GM18951 (cell line): ENCODE data around the gene EPB41L4A.

Experiments
- POLR2A ChIP-seq: IDR thresholded peaks from 4 replicates; pipeline ENCODE4 v1.6.1; 2011; ENCODE audit warnings: mild to moderate bottlenecking; ENCODE audit not compliant: insufficient read length, insufficient read depth; ENCODE audit errors: extremely low read depth
- in situ Hi-C: fragments of 300-500 bp; cut with MboI; formaldehyde crosslinking; loops from one replicate; pipeline ENCODE4 v1.12.0; 2022; ENCODE audit warnings: low sequenced_read_pairs, mixed read lengths, inconsistent platforms; ENCODE audit not compliant: unreplicated experiment

Gene EPB41L4A

DNA sequence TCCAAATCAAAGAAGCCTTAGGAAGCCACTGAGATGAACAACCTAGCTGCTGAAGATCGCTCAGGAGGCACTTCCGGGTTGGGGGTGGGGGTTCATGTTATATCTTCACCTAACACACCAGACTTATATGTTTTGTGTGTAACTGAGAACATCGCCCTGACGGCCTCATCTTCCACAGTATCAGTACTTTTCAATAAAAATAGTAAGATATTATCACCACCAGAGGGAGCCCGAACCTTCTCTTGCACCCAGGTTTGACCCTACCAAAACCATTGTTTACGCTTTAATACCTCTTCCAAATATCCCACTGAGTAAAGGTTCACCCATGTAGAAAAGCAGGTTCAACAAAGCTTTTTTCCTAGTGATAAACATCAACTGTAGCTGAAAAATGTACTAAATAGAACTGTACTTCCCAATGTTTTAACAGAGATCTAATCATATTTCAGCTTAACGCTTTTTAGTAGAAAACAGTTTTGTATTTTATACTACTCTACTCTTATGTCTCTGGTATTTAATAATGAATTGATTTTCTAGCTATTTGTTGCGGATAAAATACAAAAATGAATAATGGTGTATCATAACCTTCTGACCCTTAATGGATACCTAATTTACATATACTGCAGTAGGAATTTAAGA lies 244.0 kb downstream of the EPB41L4A start:
- no peak for TF ChIP-seq POLR2A
- in situ Hi-C loops: loop anchor here (25.0 kb wide), 2 partner anchors 587 to 1413 kb away; no protein-coding TSS in a partner anchor

DNA sequence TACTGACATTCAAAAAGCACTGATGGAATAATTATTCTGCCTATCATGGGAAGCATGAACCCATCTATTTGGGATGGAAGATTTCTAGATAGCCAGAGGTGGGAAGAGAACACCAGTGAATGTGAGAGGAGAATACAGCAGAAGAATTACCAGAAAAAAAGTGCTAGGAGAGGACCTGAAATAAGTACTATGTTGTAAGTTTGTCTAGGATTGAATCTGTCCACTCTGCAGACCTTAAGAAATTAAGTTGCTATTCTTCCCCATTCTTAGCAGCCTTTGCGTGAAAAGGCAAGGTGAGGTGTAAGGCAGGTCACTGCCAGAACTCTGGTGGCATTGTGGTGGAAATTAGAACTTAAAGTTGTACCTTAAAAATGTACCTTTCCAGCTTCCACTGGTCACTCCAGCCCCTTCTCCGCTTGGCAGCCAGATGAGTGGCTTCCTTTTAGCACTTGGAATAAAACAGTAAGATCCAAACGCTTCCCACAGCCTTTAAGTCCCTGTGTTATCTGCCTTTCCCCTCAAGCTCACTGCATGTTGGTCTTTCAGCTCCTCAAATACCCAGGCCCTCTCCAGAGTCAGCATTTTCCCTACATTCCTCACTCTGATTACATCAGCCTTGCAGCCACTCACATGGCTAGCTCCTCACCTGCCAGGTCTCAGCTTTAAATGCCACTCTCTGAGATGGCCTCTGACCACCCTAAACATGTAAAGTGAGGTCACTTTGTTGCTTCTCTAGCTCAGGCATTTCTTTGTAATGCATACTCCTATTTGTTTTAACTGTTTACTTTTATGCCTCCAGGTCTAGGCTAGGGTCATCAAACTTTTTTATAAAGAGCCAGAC lies 253.0 kb downstream of the EPB41L4A start:
- in situ Hi-C loops: loop anchor here (25.0 kb wide), 2 partner anchors 596 to 1404 kb away; no protein-coding TSS in a partner anchor
- no peak for TF ChIP-seq POLR2A

DNA sequence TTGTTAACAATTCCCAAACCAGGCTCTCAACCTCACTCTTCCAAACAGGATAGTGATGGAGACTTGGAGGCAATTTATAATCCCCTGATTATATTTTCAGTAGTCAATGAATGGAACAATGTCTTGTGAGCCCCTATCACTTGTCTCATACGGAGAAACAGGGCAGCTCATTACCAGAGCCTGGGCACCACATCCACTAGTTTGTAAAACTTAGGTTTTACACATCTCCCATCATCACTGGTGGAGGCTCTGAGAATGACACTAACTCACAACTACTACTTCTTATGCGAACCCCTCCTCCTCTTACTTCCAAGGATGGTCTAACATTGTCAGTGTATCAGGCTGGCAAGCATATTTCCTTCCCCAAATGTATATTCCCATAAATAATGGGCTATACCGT lies 253.7 kb downstream of the EPB41L4A start:
- in situ Hi-C loops: loop anchor here (25.0 kb wide), 2 partner anchors 597 to 1403 kb away; no protein-coding TSS in a partner anchor
- TF ChIP-seq POLR2A: no peak

DNA sequence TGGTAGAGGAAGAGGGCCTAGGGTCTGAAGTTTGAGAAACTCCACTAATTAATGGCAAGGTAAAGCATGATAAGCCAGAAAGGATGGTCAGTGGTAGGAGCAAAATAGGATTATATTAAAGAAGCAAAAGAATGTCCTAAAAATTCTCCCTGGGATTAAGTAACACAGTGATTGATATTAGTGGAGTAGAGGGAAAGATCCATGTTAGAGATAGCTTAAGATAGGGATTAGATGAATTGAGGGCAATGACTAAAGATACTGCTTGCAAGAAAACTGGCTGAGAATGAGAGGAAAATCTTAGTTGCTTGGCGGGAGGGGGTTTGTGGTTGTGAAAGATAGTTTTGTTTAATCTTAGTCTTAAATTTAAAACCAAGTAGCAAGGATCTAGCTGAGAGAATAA lies 255.6 kb downstream of the EPB41L4A start:
- TF ChIP-seq POLR2A: no peak
- in situ Hi-C loops: loop anchor here (25.0 kb wide), 2 partner anchors 599 to 1401 kb away; no protein-coding TSS in a partner anchor

DNA sequence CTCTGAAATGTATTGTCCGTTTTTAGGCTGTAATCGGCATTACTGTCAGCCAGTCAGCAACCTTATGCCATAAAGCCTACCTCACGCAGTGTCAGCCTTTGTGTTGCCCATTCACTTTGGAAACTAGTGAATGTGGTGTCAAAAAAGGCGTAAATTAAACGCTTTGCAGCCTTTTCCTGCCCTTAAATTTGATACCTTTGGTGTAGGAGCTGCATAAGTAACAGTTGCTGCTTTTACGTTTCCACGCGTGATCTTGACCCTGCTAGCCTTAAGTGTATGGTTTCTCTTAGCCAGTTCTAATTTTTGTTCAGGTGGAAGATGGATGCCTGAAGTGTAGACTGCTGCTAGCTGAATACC lies 257.7 kb downstream of the EPB41L4A start:
- in situ Hi-C loops: loop anchor here (25.0 kb wide), 2 partner anchors 601 to 1399 kb away; no protein-coding TSS in a partner anchor
- no peak for TF ChIP-seq POLR2A

DNA sequence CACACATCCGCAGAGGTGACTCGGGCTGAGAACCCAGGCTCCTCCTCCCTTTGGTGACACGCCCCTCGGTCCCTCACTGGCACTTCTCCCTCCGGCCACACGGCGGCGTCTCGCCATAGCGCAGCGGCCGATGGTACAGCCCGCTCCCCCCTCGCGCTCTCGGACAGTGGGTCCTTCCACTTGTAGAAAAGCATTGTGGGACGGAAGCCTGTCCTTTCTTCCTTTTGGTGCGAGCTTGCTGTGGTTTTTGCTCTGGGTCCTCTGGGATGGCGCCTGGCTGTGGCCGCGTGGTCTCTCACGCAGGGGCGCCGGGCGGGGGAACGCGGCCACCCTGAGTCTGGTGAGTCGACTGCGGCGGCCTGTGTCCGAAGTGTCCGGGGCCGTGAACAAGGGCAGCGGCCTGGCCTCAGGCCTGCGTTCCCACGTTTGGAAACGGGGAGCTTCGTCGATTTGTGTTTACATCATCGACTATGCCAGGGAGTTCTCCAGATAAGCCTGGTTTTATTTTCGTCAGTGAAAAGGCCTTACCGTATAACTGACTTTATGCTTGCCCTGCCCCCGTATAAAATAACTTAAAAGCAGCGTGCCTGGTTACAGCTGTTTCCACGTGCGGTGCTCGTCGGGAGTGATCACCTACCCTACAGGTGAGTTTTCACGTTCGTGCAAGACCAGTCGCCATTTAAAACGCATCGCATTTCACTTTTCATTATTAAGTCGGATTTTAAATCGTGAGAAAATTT lies 258.3 kb downstream of the EPB41L4A start:
- TF ChIP-seq POLR2A: peak; percentile 96
- in situ Hi-C loops: loop anchor here (25.0 kb wide), 2 partner anchors 601 to 1399 kb away; no protein-coding TSS in a partner anchor

DNA sequence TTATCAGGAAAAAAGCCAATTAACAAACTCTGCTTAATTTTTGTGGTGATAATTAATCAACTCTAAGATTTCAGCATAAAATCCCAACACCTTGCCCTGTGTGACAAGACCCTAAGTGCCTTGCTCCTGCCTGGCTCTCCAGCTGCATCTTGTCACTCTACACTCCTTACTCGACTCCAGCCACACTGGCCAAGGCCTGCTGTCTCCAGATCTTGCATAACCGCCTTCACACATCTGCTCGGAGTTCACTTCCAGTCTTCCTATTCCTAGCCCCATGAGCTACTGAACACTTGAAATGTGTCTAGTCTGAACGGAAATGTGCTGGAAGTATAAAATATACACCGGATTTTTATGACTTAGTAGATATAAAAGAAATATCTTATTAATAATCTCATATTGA lies 259.6 kb downstream of the EPB41L4A start:
- in situ Hi-C loops: loop anchor here (25.0 kb wide), 2 partner anchors 603 to 1397 kb away; no protein-coding TSS in a partner anchor
- TF ChIP-seq POLR2A: no peak

DNA sequence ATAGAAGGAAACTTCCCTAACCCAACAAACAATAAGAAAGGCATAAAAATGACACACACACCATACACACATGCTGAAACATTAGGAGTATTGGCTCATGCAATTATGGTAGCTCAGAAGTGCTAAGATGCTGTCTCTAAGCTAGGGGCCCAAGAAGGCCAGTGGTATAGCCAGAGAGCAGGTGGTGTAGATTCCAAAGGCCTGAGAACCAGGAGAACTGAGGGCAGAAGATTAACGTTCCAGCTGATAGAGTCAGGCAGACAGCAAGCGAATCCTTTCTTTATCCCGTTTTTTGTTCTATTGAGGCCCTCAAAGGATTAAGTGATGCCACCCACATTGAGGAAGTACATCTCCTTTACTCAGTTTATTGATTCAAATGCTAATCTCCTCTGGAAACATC lies 262.9 kb downstream of the EPB41L4A start:
- in situ Hi-C loops: loop anchor here (25.0 kb wide), 2 partner anchors 606 to 1394 kb away; no protein-coding TSS in a partner anchor
- TF ChIP-seq POLR2A: no peak

DNA sequence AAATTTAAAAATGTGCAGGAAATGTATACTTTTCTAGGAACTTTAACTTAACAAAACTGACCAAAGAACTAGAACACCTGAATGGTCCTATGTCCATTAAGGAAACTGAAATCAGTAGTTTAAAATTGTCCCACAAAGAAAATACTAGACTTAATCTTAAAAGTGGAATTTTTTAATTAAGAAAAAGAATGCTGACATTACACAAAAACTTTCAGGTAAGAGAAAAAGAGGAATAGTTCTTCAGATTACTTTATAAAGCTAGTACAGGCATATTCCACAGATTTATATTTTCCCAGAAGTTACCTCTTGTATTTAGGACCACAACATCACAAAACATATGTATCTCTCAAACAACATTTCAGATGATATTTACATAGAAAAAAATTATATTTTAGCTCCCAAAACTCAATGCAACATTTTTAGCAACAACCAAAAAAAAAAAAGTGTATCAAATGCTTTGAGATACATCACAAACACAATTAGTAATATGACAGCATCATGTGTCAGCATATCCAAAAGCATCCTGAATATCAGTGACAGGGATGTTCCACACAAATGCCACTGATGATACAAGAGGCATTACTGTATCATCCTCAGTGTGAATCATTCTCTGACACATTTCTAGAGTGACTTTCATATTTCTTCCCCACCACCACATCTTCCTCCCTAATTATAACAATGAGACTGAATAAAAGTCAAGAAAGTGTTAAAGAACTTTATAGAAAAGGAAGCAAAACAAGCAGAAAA lies 264.0 kb downstream of the EPB41L4A start:
- TF ChIP-seq POLR2A: no peak
- in situ Hi-C loops: loop anchor here (25.0 kb wide), 2 partner anchors 607 to 1393 kb away; no protein-coding TSS in a partner anchor

DNA sequence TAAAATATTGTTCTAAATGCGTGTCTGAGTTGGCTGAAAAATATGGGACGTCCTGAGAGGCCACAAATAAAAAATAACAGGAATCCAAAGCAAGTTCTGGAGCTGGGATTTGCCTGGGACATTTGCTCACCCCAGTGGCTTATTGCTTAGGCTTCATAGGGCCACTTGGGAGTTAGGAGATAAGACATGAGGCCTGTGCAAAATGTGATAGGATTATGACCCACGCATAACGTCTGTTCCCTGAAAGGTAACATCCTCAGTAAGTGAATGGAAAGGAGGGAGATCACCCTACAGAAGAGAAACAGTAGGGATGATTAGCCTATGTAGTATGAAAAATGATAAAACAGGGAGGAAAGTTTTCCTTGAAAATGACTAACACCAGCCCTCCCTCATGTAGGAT lies 269.4 kb downstream of the EPB41L4A start:
- in situ Hi-C loops: loop anchor here (5.0 to 25.0 kb wide), 5 partner anchors 387 to 1387 kb away; partner anchors contain the start of gene NREP
- no peak for TF ChIP-seq POLR2A

DNA sequence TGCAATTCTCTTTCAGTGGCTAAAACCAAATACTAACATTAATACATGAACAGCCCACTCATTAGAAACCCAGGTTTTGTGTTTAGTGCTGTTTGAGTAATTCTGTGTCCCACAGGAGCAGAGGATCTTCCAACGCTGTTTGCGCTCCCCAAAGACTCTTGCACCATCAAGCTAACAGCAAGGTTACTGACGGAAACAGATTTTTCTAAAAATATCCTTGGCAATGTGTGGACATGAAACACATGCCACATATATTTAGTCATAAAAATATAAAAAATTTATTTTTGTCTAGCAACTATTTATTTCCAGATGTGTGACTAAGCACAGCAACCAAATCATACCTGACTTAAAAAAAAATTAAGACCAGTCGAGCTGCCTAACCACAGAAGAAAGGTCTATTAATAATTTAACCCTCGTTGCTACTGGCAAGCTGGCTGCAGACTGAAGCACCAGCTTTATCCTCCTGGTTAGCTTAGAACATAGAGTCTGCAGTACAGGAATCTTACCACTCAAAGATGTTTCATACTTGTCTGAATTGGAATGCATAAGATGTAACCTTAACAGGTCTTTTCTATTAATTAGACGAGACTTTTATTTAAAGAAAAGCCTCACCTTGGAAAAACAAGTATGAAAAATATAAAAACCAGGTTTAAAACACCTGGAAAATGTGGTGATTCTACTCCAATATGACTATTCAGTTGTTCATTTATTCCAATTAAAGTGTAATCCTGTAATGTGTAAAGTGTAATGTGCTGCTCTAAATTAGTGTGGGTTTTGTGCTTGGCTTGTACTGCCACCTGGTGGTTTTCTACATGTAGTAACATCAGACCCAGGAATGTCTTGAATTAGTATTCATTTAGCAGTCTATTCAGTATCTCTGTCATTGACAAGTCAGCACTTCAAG lies 272.5 kb downstream of the EPB41L4A start:
- in situ Hi-C loops: loop anchor here (5.0 to 25.0 kb wide), 3 partner anchors 384 to 979 kb away; partner anchors contain the start of gene NREP
- no peak for TF ChIP-seq POLR2A

DNA sequence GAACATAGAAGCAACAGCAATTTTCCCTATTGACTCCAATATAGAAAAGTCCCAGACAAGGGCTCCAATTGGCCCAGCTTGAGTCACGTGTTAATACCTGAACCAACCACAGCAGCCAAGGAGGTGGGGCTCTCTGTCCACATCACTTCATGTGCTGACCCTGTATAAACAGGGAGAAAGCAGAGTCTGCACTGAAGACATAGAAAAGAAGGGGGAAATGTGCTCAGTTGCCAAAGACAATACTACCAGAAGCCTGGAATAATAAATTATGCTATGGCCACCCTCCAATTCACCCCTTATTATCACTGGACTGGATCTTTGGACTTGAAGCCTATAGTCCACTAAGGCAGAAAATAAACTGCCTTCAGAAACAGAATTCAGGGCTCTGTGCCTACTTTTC lies 275.4 kb downstream of the EPB41L4A start:
- no peak for TF ChIP-seq POLR2A
- in situ Hi-C loops: loop anchor here (25.0 kb wide), 1 partner anchor 381 kb away; the partner anchor contains the start of gene NREP
